ENCODE data around the gene FILIP1.

DNA sequence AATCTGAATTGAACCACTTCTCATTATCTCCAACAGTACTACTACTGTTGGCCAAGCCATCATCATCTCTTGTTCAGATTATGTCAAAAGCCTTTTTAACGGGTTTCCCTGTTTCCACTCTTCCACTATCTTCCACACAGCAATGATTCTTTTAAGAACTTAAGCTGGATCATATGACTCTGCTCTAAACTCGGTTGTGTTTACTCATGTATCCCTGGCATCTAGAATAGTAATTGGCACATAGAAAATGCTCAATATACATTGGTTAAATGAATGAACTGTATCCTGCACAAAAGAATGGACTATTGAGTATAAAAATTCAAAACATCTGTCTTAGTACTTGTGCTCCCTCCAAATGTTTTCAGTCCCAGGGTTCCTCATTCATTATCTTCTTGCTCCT, 247.2 kb downstream of the FILIP1 start:
- TF ChIP-seq EZH2phosphoT487 (conservative IDR thresholded peaks at IDR 0.05; ENCODE audit: low read length), result no peak
- TF ChIP-seq, protein P1, sequence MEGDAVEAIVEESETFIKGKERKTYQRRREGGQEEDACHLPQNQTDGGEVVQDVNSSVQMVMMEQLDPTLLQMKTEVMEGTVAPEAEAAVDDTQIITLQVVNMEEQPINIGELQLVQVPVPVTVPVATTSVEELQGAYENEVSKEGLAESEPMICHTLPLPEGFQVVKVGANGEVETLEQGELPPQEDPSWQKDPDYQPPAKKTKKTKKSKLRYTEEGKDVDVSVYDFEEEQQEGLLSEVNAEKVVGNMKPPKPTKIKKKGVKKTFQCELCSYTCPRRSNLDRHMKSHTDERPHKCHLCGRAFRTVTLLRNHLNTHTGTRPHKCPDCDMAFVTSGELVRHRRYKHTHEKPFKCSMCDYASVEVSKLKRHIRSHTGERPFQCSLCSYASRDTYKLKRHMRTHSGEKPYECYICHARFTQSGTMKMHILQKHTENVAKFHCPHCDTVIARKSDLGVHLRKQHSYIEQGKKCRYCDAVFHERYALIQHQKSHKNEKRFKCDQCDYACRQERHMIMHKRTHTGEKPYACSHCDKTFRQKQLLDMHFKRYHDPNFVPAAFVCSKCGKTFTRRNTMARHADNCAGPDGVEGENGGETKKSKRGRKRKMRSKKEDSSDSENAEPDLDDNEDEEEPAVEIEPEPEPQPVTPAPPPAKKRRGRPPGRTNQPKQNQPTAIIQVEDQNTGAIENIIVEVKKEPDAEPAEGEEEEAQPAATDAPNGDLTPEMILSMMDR (IDR thresholded peaks at IDR 0.05; ENCODE audit: insufficient read depth, low read length, poor library complexity, severe bottlenecking), result no peak

Measured in SU-DHL-6 (cell line).